GM19240 (cell line): ENCODE results near the gene OTOF.

ENCODE experiments used
- DNase-seq: peaks from one replicate; pipeline ENCODE4 v3.0.0; 2011; ENCODE audit warnings: low spot score; ENCODE audit not compliant: insufficient read length

Gene OTOF

GRCh38 chr2:26453421-26454329 is 24.2 kb downstream of the OTOF start:
- no peak for DNase-seq

GRCh38 chr2:26451700-26452099 is 26.2 kb downstream of the OTOF start:
- no peak for DNase-seq

GRCh38 chr2:26450031-26450635 is 27.8 kb downstream of the OTOF start:
- DNase-seq, result no peak

- DNase-seq, result no peak
Measured at GRCh38 chr2:26449278-26450030, 28.5 kb downstream of the OTOF start.

GRCh38 chr2:26448651-26449050 is 29.3 kb downstream of the OTOF start:
- no peak for DNase-seq

GRCh38 chr2:26444236-26444635 is 33.7 kb downstream of the OTOF start:
- no peak for DNase-seq

GRCh38 chr2:26442707-26443106 is 35.2 kb downstream of the OTOF start:
- no peak for DNase-seq

GRCh38 chr2:26442301-26442700 is 35.6 kb downstream of the OTOF start:
- no peak for DNase-seq

- no peak for DNase-seq
Measured at GRCh38 chr2:26438926-26439325, 39.0 kb downstream of the OTOF start.

GRCh38 chr2:26438526-26438925 is 39.4 kb downstream of the OTOF start:
- DNase-seq, result no peak

GRCh38 chr2:26435106-26435505 is 42.8 kb downstream of the OTOF start:
- DNase-seq, result no peak

GRCh38 chr2:26432859-26433258 is 45.1 kb downstream of the OTOF start:
- no peak for DNase-seq

- no peak for DNase-seq
Measured at GRCh38 chr2:26432363-26432762, 45.6 kb downstream of the OTOF start.

- DNase-seq, result no peak
Measured at GRCh38 chr2:26430826-26431225, 47.1 kb downstream of the OTOF start.

- no peak for DNase-seq
Measured at GRCh38 chr2:26429779-26430578, 47.9 kb downstream of the OTOF start.

GRCh38 chr2:26428846-26429245 is 49.1 kb downstream of the OTOF start:
- DNase-seq, result no peak

- DNase-seq, result no peak
Measured at GRCh38 chr2:26424221-26424620, 53.7 kb downstream of the OTOF start.

GRCh38 chr2:26423750-26424149 is 54.2 kb downstream of the OTOF start:
- DNase-seq, result no peak

GRCh38 chr2:26422947-26423629 is 54.8 kb downstream of the OTOF start:
- no peak for DNase-seq

- DNase-seq, result no peak
Measured at GRCh38 chr2:26421961-26422360, 56.0 kb downstream of the OTOF start.

- DNase-seq, result no peak
Measured at GRCh38 chr2:26414311-26414710, 63.6 kb downstream of the OTOF start.
